Measurements from ENCODE around the gene CST4.
"Not testable (repeated sequence)": the region's sequence is repeated elsewhere in the genome, so short reads cannot be mapped to it uniquely, and the experiment has no call there.

The CST4 gene

GRCh38 chr20:23686046-23686750 is 2.6 kb downstream of the CST4 start (continued):
- no peak for TF ChIP-seq ZNF148 (tag by site-specific recombination; IDR thresholded peaks at IDR 0.05; ENCODE audit: borderline replicate concordance)

GRCh38 chr20:23685529-23685896 is 3.3 kb downstream of the CST4 start:
- CTCF ChIA-PET, POLR2A ChIA-PET: not testable (repeated sequence)
- TF ChIP-seq ZIC2 (tag by site-specific recombination; IDR thresholded peaks at IDR 0.05) = peak; percentile 75
- TF ChIP-seq OSR2 (tag by site-specific recombination; IDR thresholded peaks at IDR 0.05) = peak; percentile 38; the same call in 1 of the 2 replicates
- peak; percentile 70 for TF ChIP-seq GLIS1 (tag by site-specific recombination; IDR thresholded peaks at IDR 0.05)

GRCh38 chr20:23684261-23684660 is 4.6 kb downstream of the CST4 start:
- Histone ChIP-seq H3K9me3 (ENCODE audit: control insufficient read depth, insufficient read depth, low read depth, low read length) (no peaks in the 10 kb centered on the region), H3K27ac (ENCODE audit: extremely low read depth, low read depth, low read length) (no peak overlapping the region)
- CTCF ChIA-PET = no interaction called here

More at GRCh38 chr20:23685529-23685896, 3.3 kb downstream of the CST4 start:
- not testable (repeated sequence) for H3K4me1 ChIP-seq (ENCODE audit: control insufficient read depth, insufficient read depth, low read length); H3K27ac ChIP-seq (ENCODE audit: extremely low read depth, low read depth, low read length); H3K36me3 ChIP-seq (ENCODE audit: control insufficient read depth in 2 of 2, insufficient read depth in 1 of 2, low read length in 2 of 2); H3K9me3 ChIP-seq (ENCODE audit: control insufficient read depth, insufficient read depth, low read depth, low read length); H3K4me3 ChIP-seq (ENCODE audit: low read depth, low read length)

GRCh38 chr20:23683807-23684206 is 5.0 kb downstream of the CST4 start:
- Histone ChIP-seq H3K4me1 (ENCODE audit: control insufficient read depth, insufficient read depth, low read length) (no peaks in the 10 kb centered on the region), H3K9me3 (ENCODE audit: control insufficient read depth, insufficient read depth, low read depth, low read length) (no peaks in the 10 kb centered on the region), H3K36me3 (ENCODE audit: control insufficient read depth in 2 of 2, insufficient read depth in 1 of 2, low read length in 2 of 2) (no peaks in the 10 kb centered on the region), H3K4me3 (ENCODE audit: low read depth, low read length) (no peak overlapping the region), H3K27ac (ENCODE audit: extremely low read depth, low read depth, low read length) (no peak overlapping the region)
- POLR2A ChIA-PET = no interaction called here
- CTCF ChIA-PET = no interaction called here
- TF ChIP-seq ZNF585B (tag by site-specific recombination; IDR thresholded peaks at IDR 0.05) (no peak), ZNF549 (tag by site-specific recombination; IDR thresholded peaks at IDR 0.05) (no peak), ZBTB6 (tag by site-specific recombination; IDR thresholded peaks at IDR 0.05) (no peak), IKZF3 (tag by site-specific recombination; IDR thresholded peaks at IDR 0.05) (no peak), ZNF140 (tag by site-specific recombination; IDR thresholded peaks at IDR 0.05) (no peak), ATF2 (tag by site-specific recombination; IDR thresholded peaks at IDR 0.05; ENCODE audit: low read depth) (no peak), ZNF362 (tag by site-specific recombination; IDR thresholded peaks at IDR 0.05) (no peak), FEZF1 (tag by site-specific recombination; IDR thresholded peaks at IDR 0.05) (no peak), ZNF10 (tag by site-specific recombination; IDR thresholded peaks at IDR 0.05) (no peak), ZNF449 (tag by site-specific recombination; IDR thresholded peaks at IDR 0.05) (no peak)

More at GRCh38 chr20:23684261-23684660, 4.6 kb downstream of the CST4 start:
- H3K4me3 ChIP-seq (ENCODE audit: low read depth, low read length) = no peak overlapping the region
- POLR2A ChIA-PET = no interaction called here
- H3K36me3 ChIP-seq (ENCODE audit: control insufficient read depth in 2 of 2, insufficient read depth in 1 of 2, low read length in 2 of 2) = no peaks in the 10 kb centered on the region
- H3K4me1 ChIP-seq (ENCODE audit: control insufficient read depth, insufficient read depth, low read length) = no peaks in the 10 kb centered on the region
- no peak for TF ChIP-seq ZNF521 (tag by site-specific recombination; IDR thresholded peaks at IDR 0.05)
- no peak for TF ChIP-seq KLF1 (tag by site-specific recombination; IDR thresholded peaks at IDR 0.05)
- no peak for TF ChIP-seq ZNF785 (tag by site-specific recombination; IDR thresholded peaks at IDR 0.05)
- no peak for TF ChIP-seq ZNF704 (tag by site-specific recombination; IDR thresholded peaks at IDR 0.05)
- TF ChIP-seq ZNF548 (tag by site-specific recombination; IDR thresholded peaks at IDR 0.05) = no peak
- TF ChIP-seq GLI4 (tag by site-specific recombination; IDR thresholded peaks at IDR 0.05) = no peak
- TF ChIP-seq ZNF221 (tag by site-specific recombination; IDR thresholded peaks at IDR 0.05; ENCODE audit: borderline replicate concordance) = no peak
- no peak for TF ChIP-seq ZFP69B (tag by site-specific recombination; IDR thresholded peaks at IDR 0.05)
- no peak for TF ChIP-seq ZNF114 (tag by site-specific recombination; IDR thresholded peaks at IDR 0.05)
- TF ChIP-seq ZNF585B (tag by site-specific recombination; IDR thresholded peaks at IDR 0.05) = no peak
- TF ChIP-seq ZNF404 (tag by site-specific recombination; IDR thresholded peaks at IDR 0.05) = no peak
- no peak for TF ChIP-seq ZNF416 (tag by site-specific recombination; IDR thresholded peaks at IDR 0.05)
- no peak for TF ChIP-seq ZNF184 (tag by site-specific recombination; IDR thresholded peaks at IDR 0.05)
- TF ChIP-seq ZIC2 (tag by site-specific recombination; IDR thresholded peaks at IDR 0.05) = no peak
- TF ChIP-seq MEIS1 (CRISPR knock-in tag; IDR thresholded peaks at IDR 0.05; ENCODE audit: borderline replicate concordance) = no peak
- TF ChIP-seq ZNF501 (tag by site-specific recombination; IDR thresholded peaks at IDR 0.05) = no peak

All from HEK293 (cell line).